EH (cell line): Measurements from ENCODE around the gene GSDME.

Experiments used
- DNase-seq: peaks from one replicate; pipeline ENCODE4 v3.0.0-alpha.2; 2015; ENCODE audit warnings: low read depth

The GSDME gene

GRCh38 chr7:24705461-24705954 is 51.8 kb downstream of the GSDME start:
- no peak for DNase-seq

- no peak for DNase-seq
Measured at GRCh38 chr7:24704311-24704710, 53.0 kb downstream of the GSDME start.

- no peak for DNase-seq
Measured at GRCh38 chr7:24703296-24703695, 54.0 kb downstream of the GSDME start.

GRCh38 chr7:24702755-24703154 is 54.5 kb downstream of the GSDME start:
- peak; percentile 18 for DNase-seq

GRCh38 chr7:24701261-24702235 is 55.7 kb downstream of the GSDME start:
- peak; percentile 95 for DNase-seq

GRCh38 chr7:24700521-24701260 is 56.6 kb downstream of the GSDME start:
- peak; percentile 32 for DNase-seq

- no peak for DNase-seq
Measured at GRCh38 chr7:24698531-24699266, 58.6 kb downstream of the GSDME start.

GRCh38 chr7:24697416-24697815 is 59.8 kb downstream of the GSDME start:
- no peak for DNase-seq

- DNase-seq: no peak
Measured at GRCh38 chr7:24692592-24692991, 64.7 kb downstream of the GSDME start.

- DNase-seq: no peak
Measured at GRCh38 chr7:24690251-24690650, 67.0 kb downstream of the GSDME start.

- no peak for DNase-seq
Measured at GRCh38 chr7:24685708-24686107, 71.6 kb downstream of the GSDME start.

- no peak for DNase-seq
Measured at GRCh38 chr7:24670782-24671181, 86.5 kb downstream of the GSDME start.

- DNase-seq: peak; percentile 9
Measured at GRCh38 chr7:24669971-24670591, 87.2 kb downstream of the GSDME start.

- peak; percentile 70 for DNase-seq
Measured at GRCh38 chr7:24668927-24669635, 88.2 kb downstream of the GSDME start.

GRCh38 chr7:24665564-24666294 is 91.5 kb downstream of the GSDME start:
- DNase-seq: peak; percentile 62

GRCh38 chr7:24660546-24660945 is 96.7 kb downstream of the GSDME start:
- DNase-seq: no peak

GRCh38 chr7:24659505-24659904 is 97.8 kb downstream of the GSDME start:
- DNase-seq: no peak

GRCh38 chr7:24657980-24658379 is 99.3 kb downstream of the GSDME start:
- no peak for DNase-seq

- no peak for DNase-seq
Measured at GRCh38 chr7:24656608-24657007, 100.7 kb downstream of the GSDME start.

- DNase-seq: no peak
Measured at GRCh38 chr7:24654305-24654704, 103.0 kb downstream of the GSDME start.
